Measurements from ENCODE around the gene PRKCE. TPM values are rescaled to one million over a fixed set of nuclear protein-coding genes. Genes with fewer than 3 reads are reported as not detected.

The PRKCE gene
- total and polyA plus RNA-seq, 7 experiments from 2014 or later, result 1.4 to 37.9 (median 19.5) TPM

GRCh38 chr2:45922577-45922988, 271.1 kb downstream of the PRKCE start:
- DNase-seq, result no peak
- H3K36me3 Mint-ChIP-seq, result peaks cover 0 to 5% (median 0%) of the 10 kb centered on the region in 5 donors
- H3K4me1 Mint-ChIP-seq, result peaks cover 0 to 17% (median 0%) of the 10 kb centered on the region in 7 donors
- H3K27me3 ChIP-seq (ENCODE audit: control insufficient read depth in 2 of 2, insufficient read depth in 2 of 2, low read length in 2 of 2), result no peaks in the 10 kb centered on the region
- H3K27ac ChIP-seq (ENCODE audit: low read depth, low read length), result no peak overlapping the region
- POLR2A ChIA-PET, result no interaction called here
- no peak overlapping the region for H3K27ac Mint-ChIP-seq
- no peaks in the 10 kb centered on the region for H3K36me3 ChIP-seq (ENCODE audit: control insufficient read depth in 2 of 3, insufficient read depth in 3 of 3, low read length in 3 of 3)
- no peaks in the 10 kb centered on the region for H3K9me3 ChIP-seq (ENCODE audit: control insufficient read depth in 2 of 3, low read length in 3 of 3)
- ATAC-seq, result no peak
- intact Hi-C loops (cut with micrococcal nuclease), result no loop called here
- no peaks in the 10 kb centered on the region for H3K4me1 ChIP-seq (ENCODE audit: control insufficient read depth in 2 of 2, insufficient read depth in 2 of 2, low read length in 2 of 2)
- CTCF ChIA-PET, result no interaction called here
- no peak overlapping the region for H3K4me3 Mint-ChIP-seq
- H3K9me3 Mint-ChIP-seq, result peaks cover 0 to 4% (median 0%) of the 10 kb centered on the region in 11 donors
- H3K27me3 Mint-ChIP-seq, result no peaks in the 10 kb centered on the region
- H3K4me3 ChIP-seq (ENCODE audit: low read length), result no peak overlapping the region

- Mint-ChIP-seq H3K27ac (no peak overlapping the region), H3K27me3 (no peaks in the 10 kb centered on the region), H3K36me3 (peaks cover 0 to 5% (median 0%) of the 10 kb centered on the region in 5 donors), H3K4me3 (no peak overlapping the region), H3K4me1 (peaks cover 0 to 15% (median 0%) of the 10 kb centered on the region in 7 donors), H3K9me3 (peaks cover 0 to 4% (median 0%) of the 10 kb centered on the region in 11 donors)
- no peaks in the 10 kb centered on the region for H3K9me3 ChIP-seq (ENCODE audit: control insufficient read depth in 2 of 3, low read length in 3 of 3)
- CTCF ChIA-PET, result no interaction called here
- ATAC-seq, result no peak
- DNase-seq, result no peak
- POLR2A ChIA-PET, result no interaction called here
- H3K36me3 ChIP-seq (ENCODE audit: control insufficient read depth in 2 of 3, insufficient read depth in 3 of 3, low read length in 3 of 3), result no peaks in the 10 kb centered on the region
- no peak overlapping the region for H3K27ac ChIP-seq (ENCODE audit: low read depth, low read length)
- H3K4me3 ChIP-seq (ENCODE audit: low read length), result no peak overlapping the region
- no peaks in the 10 kb centered on the region for H3K4me1 ChIP-seq (ENCODE audit: control insufficient read depth in 2 of 2, insufficient read depth in 2 of 2, low read length in 2 of 2)
- intact Hi-C loops (cut with micrococcal nuclease), result no loop called here
- no peaks in the 10 kb centered on the region for H3K27me3 ChIP-seq (ENCODE audit: control insufficient read depth in 2 of 2, insufficient read depth in 2 of 2, low read length in 2 of 2)
Measured at GRCh38 chr2:45923701-45924100, 272.2 kb downstream of the PRKCE start.

GRCh38 chr2:45925026-45925425, 273.6 kb downstream of the PRKCE start:
- Mint-ChIP-seq H3K4me3 (no peak overlapping the region), H3K27me3 (no peaks in the 10 kb centered on the region), H3K4me1 (peaks cover 0 to 2% (median 0%) of the 10 kb centered on the region in 7 donors), H3K9me3 (peaks cover 0 to 7% (median 0%) of the 10 kb centered on the region in 11 donors), H3K27ac (no peak overlapping the region), H3K36me3 (peaks cover 0 to 5% (median 0%) of the 10 kb centered on the region in 5 donors)
- ChIA-PET CTCF (no interaction called here), POLR2A (no interaction called here)
- DNase-seq, result no peak
- Histone ChIP-seq H3K27ac (ENCODE audit: low read depth, low read length) (no peak overlapping the region), H3K4me1 (ENCODE audit: control insufficient read depth in 2 of 2, insufficient read depth in 2 of 2, low read length in 2 of 2) (no peaks in the 10 kb centered on the region), H3K36me3 (ENCODE audit: control insufficient read depth in 2 of 3, insufficient read depth in 3 of 3, low read length in 3 of 3) (no peaks in the 10 kb centered on the region), H3K4me3 (ENCODE audit: low read length) (no peak overlapping the region), H3K27me3 (ENCODE audit: control insufficient read depth in 2 of 2, insufficient read depth in 2 of 2, low read length in 2 of 2) (no peaks in the 10 kb centered on the region), H3K9me3 (ENCODE audit: control insufficient read depth in 2 of 3, low read length in 3 of 3) (no peaks in the 10 kb centered on the region)
- ATAC-seq, result no peak
- intact Hi-C loops (cut with micrococcal nuclease), result no loop called here

GRCh38 chr2:45925636-45926366, 274.3 kb downstream of the PRKCE start:
- ATAC-seq (no peak), DNase-seq (no peak)
- Histone ChIP-seq H3K9me3 (ENCODE audit: control insufficient read depth in 2 of 3, low read length in 3 of 3) (no peaks in the 10 kb centered on the region), H3K4me3 (ENCODE audit: low read length) (no peak overlapping the region), H3K4me1 (ENCODE audit: control insufficient read depth in 2 of 2, insufficient read depth in 2 of 2, low read length in 2 of 2) (no peaks in the 10 kb centered on the region), H3K36me3 (ENCODE audit: control insufficient read depth in 2 of 3, insufficient read depth in 3 of 3, low read length in 3 of 3) (no peaks in the 10 kb centered on the region), H3K27ac (ENCODE audit: low read depth, low read length) (no peak overlapping the region), H3K27me3 (ENCODE audit: control insufficient read depth in 2 of 2, insufficient read depth in 2 of 2, low read length in 2 of 2) (no peaks in the 10 kb centered on the region)
- intact Hi-C loops (cut with micrococcal nuclease), result no loop called here
- H3K36me3 Mint-ChIP-seq, result peaks cover 0 to 5% (median 0%) of the 10 kb centered on the region in 5 donors
- no peak overlapping the region for H3K4me3 Mint-ChIP-seq
- H3K9me3 Mint-ChIP-seq, result peaks cover 0 to 3% (median 0%) of the 10 kb centered on the region in 11 donors
- ChIA-PET POLR2A (no interaction called here), CTCF (interaction anchor here (0.6 kb wide), 1 partner anchor 1365 kb away, joined by 5 read pairs; no protein-coding TSS in a partner anchor)
- H3K27ac Mint-ChIP-seq, result no peak overlapping the region
- H3K27me3 Mint-ChIP-seq, result no peaks in the 10 kb centered on the region
- peaks cover 0 to 2% (median 0%) of the 10 kb centered on the region in 7 donors for H3K4me1 Mint-ChIP-seq

- POLR2A ChIA-PET, result no interaction called here
- ATAC-seq (no peak), DNase-seq (no peak)
- H3K9me3 ChIP-seq (ENCODE audit: control insufficient read depth in 2 of 3, low read length in 3 of 3), result no peaks in the 10 kb centered on the region
- no peaks in the 10 kb centered on the region for H3K36me3 ChIP-seq (ENCODE audit: control insufficient read depth in 2 of 3, insufficient read depth in 3 of 3, low read length in 3 of 3)
- H3K4me1 ChIP-seq (ENCODE audit: control insufficient read depth in 2 of 2, insufficient read depth in 2 of 2, low read length in 2 of 2), result no peaks in the 10 kb centered on the region
- no peaks in the 10 kb centered on the region for H3K27me3 Mint-ChIP-seq
- H3K27me3 ChIP-seq (ENCODE audit: control insufficient read depth in 2 of 2, insufficient read depth in 2 of 2, low read length in 2 of 2), result no peaks in the 10 kb centered on the region
- CTCF ChIA-PET, result no interaction called here
- H3K4me3 ChIP-seq (ENCODE audit: low read length), result no peak overlapping the region
- intact Hi-C loops (cut with micrococcal nuclease), result no loop called here
- H3K4me3 Mint-ChIP-seq, result no peak overlapping the region
- H3K36me3 Mint-ChIP-seq, result no peaks in the 10 kb centered on the region
- no peak overlapping the region for H3K27ac ChIP-seq (ENCODE audit: low read depth, low read length)
- peaks cover 0 to 3% (median 0%) of the 10 kb centered on the region in 11 donors for H3K9me3 Mint-ChIP-seq
- H3K27ac Mint-ChIP-seq, result no peak overlapping the region
- H3K4me1 Mint-ChIP-seq, result peaks cover 0 to 2% (median 0%) of the 10 kb centered on the region in 7 donors
Measured at GRCh38 chr2:45928946-45929345, 277.5 kb downstream of the PRKCE start.

GRCh38 chr2:45929674-45930395, 278.4 kb downstream of the PRKCE start:
- Mint-ChIP-seq H3K4me1 (peaks cover 0 to 2% (median 0%) of the 10 kb centered on the region in 7 donors), H3K9me3 (peaks cover 0 to 3% (median 0%) of the 10 kb centered on the region in 11 donors), H3K36me3 (no peaks in the 10 kb centered on the region), H3K4me3 (no peak overlapping the region), H3K27ac (no peak overlapping the region), H3K27me3 (no peaks in the 10 kb centered on the region)
- DNase-seq (no peak), ATAC-seq (peak; percentile 66)
- no peaks in the 10 kb centered on the region for H3K4me1 ChIP-seq (ENCODE audit: control insufficient read depth in 2 of 2, insufficient read depth in 2 of 2, low read length in 2 of 2)
- no peak overlapping the region for H3K4me3 ChIP-seq (ENCODE audit: low read length)
- H3K36me3 ChIP-seq (ENCODE audit: control insufficient read depth in 2 of 3, insufficient read depth in 3 of 3, low read length in 3 of 3), result no peaks in the 10 kb centered on the region
- POLR2A ChIA-PET, result no interaction called here
- CTCF ChIA-PET, result interaction anchor here (0.6 kb wide), 1 partner anchor 163 kb away, joined by 3 read pairs; no protein-coding TSS in a partner anchor
- H3K9me3 ChIP-seq (ENCODE audit: control insufficient read depth in 2 of 3, low read length in 3 of 3), result no peaks in the 10 kb centered on the region
- no peaks in the 10 kb centered on the region for H3K27me3 ChIP-seq (ENCODE audit: control insufficient read depth in 2 of 2, insufficient read depth in 2 of 2, low read length in 2 of 2)
- H3K27ac ChIP-seq (ENCODE audit: low read depth, low read length), result no peak overlapping the region
- intact Hi-C loops (cut with micrococcal nuclease), result no loop called here
